ENCODE measurements around the gene LRMDA.

Gene LRMDA

GRCh38 chr10:75649466-75649865 lies 218.0 kb downstream of the LRMDA start:
- DNase-seq, result no peak

- DNase-seq, result no peak
Observed at GRCh38 chr10:75650648-75651047, 219.2 kb downstream of the LRMDA start.

GRCh38 chr10:75651417-75651816 lies 220.0 kb downstream of the LRMDA start:
- DNase-seq, result no peak

GRCh38 chr10:75652146-75652740 lies 220.8 kb downstream of the LRMDA start:
- DNase-seq, result no peak

- DNase-seq, result no peak
Observed at GRCh38 chr10:75653761-75654160, 222.3 kb downstream of the LRMDA start.

- DNase-seq, result no peak
Observed at GRCh38 chr10:75654171-75654771, 222.8 kb downstream of the LRMDA start.

- DNase-seq, result no peak
Observed at GRCh38 chr10:75654772-75655171, 223.3 kb downstream of the LRMDA start.

- no peak for DNase-seq
Observed at GRCh38 chr10:75655791-75656451, 224.5 kb downstream of the LRMDA start.

GRCh38 chr10:75657351-75657750 lies 225.9 kb downstream of the LRMDA start:
- no peak for DNase-seq

GRCh38 chr10:75658036-75658435 lies 226.6 kb downstream of the LRMDA start:
- DNase-seq, result no peak

GRCh38 chr10:75658496-75658895 lies 227.1 kb downstream of the LRMDA start:
- no peak for DNase-seq

GRCh38 chr10:75658915-75659314 lies 227.5 kb downstream of the LRMDA start:
- no peak for DNase-seq

GRCh38 chr10:75660823-75661222 lies 229.4 kb downstream of the LRMDA start:
- no peak for DNase-seq

GRCh38 chr10:75662715-75663114 lies 231.3 kb downstream of the LRMDA start:
- no peak for DNase-seq

- no peak for DNase-seq
Observed at GRCh38 chr10:75663947-75664664, 232.7 kb downstream of the LRMDA start.

- no peak for DNase-seq
Observed at GRCh38 chr10:75664968-75665367, 233.5 kb downstream of the LRMDA start.

GRCh38 chr10:75665707-75666106 lies 234.3 kb downstream of the LRMDA start:
- DNase-seq, result no peak

- no peak for DNase-seq
Observed at GRCh38 chr10:75672111-75672671, 240.8 kb downstream of the LRMDA start.

GRCh38 chr10:75672842-75673241 lies 241.4 kb downstream of the LRMDA start:
- no peak for DNase-seq

- DNase-seq, result no peak
Observed at GRCh38 chr10:75677541-75677940, 246.1 kb downstream of the LRMDA start.

- no peak for DNase-seq
Observed at GRCh38 chr10:75678527-75678926, 247.1 kb downstream of the LRMDA start.

- DNase-seq, result no peak
Observed at GRCh38 chr10:75679536-75679935, 248.1 kb downstream of the LRMDA start.

- DNase-seq, result no peak
Observed at GRCh38 chr10:75681334-75681733, 249.9 kb downstream of the LRMDA start.

All from NCI-H187 treated with DMSO at 0.1 percent for 48 hours (cell line).